GM21825 (cell line): ENCODE results near the gene BRD3OS.
A peak's percentile ranks its signal among the peaks of the same experiment; 100 is the strongest.

ENCODE experiments used
- ATAC-seq: cut with Tn5 transposase; IDR thresholded peaks from one replicate; pipeline ENCODE4 v1.9.1; 2021; ENCODE audit warnings: mild to moderate bottlenecking, moderate library complexity; ENCODE audit not compliant: unreplicated experiment

The BRD3OS gene

GRCh38 chr9:134003237-134003636 is 22.0 kb upstream of the BRD3OS start:
- no peak for ATAC-seq

GRCh38 chr9:134004131-134004873 is 21.0 kb upstream of the BRD3OS start:
- ATAC-seq = no peak

GRCh38 chr9:134004881-134005280 is 20.4 kb upstream of the BRD3OS start:
- ATAC-seq = no peak

GRCh38 chr9:134005381-134005780 is 19.9 kb upstream of the BRD3OS start:
- no peak for ATAC-seq

- no peak for ATAC-seq
Observed at GRCh38 chr9:134007150-134007549, 18.1 kb upstream of the BRD3OS start.

- no peak for ATAC-seq
Observed at GRCh38 chr9:134007571-134007970, 17.7 kb upstream of the BRD3OS start.

GRCh38 chr9:134010310-134011173 is 14.7 kb upstream of the BRD3OS start:
- ATAC-seq = no peak

GRCh38 chr9:134011401-134011800 is 13.9 kb upstream of the BRD3OS start:
- ATAC-seq = no peak

GRCh38 chr9:134014946-134015345 is 10.3 kb upstream of the BRD3OS start:
- no peak for ATAC-seq

GRCh38 chr9:134024214-134024792 is 978 bp upstream of the BRD3OS start:
- no peak for ATAC-seq

- ATAC-seq = peak; percentile 35
Observed at GRCh38 chr9:134025606-134026541, 593 bp downstream of the BRD3OS start.

- ATAC-seq = no peak
Observed at GRCh38 chr9:134026581-134026980, 1.3 kb downstream of the BRD3OS start.

- ATAC-seq = no peak
Observed at GRCh38 chr9:134026981-134027380, 1.7 kb downstream of the BRD3OS start.

- no peak for ATAC-seq
Observed at GRCh38 chr9:134027561-134027960, 2.3 kb downstream of the BRD3OS start.

GRCh38 chr9:134028076-134028475 is 2.8 kb downstream of the BRD3OS start:
- no peak for ATAC-seq

- ATAC-seq = no peak
Observed at GRCh38 chr9:134028575-134029247, 3.4 kb downstream of the BRD3OS start.

- ATAC-seq = no peak
Observed at GRCh38 chr9:134029248-134030226, 4.3 kb downstream of the BRD3OS start.

- ATAC-seq = no peak
Observed at GRCh38 chr9:134030821-134031470, 5.7 kb downstream of the BRD3OS start.
